PFSK-1 (cell line): Measurements from ENCODE around the gene KNOP1.

Experiments used
- POLR2AphosphoS5 ChIP-seq: IDR thresholded peaks from 2 replicates; pipeline ENCODE4 v1.6.1; 2012; ENCODE audit warnings: low read depth, mild to moderate bottlenecking, control low read depth, low read length, moderate library complexity
- REST ChIP-seq, 2 experiments: IDR thresholded peaks; 2 replicates each; pipeline versions ENCODE4 v1.6.1 to v1.8.0; 2011 to 2012; ENCODE audit warnings: low read depth in 2 of 2, low read length in 2 of 2, control low read depth in 1 of 2, inconsistent platforms in 1 of 2, mild to moderate bottlenecking in 1 of 2, moderate library complexity in 1 of 2; ENCODE audit not compliant: insufficient read depth in 1 of 2
- SIN3A ChIP-seq: IDR thresholded peaks from 2 replicates; pipeline ENCODE4 v1.6.1; 2012; ENCODE audit warnings: mild to moderate bottlenecking, low read length, moderate library complexity, borderline replicate concordance; ENCODE audit not compliant: insufficient read depth
- TAF1 ChIP-seq: IDR thresholded peaks from 2 replicates; pipeline ENCODE4 v1.6.1; 2012; ENCODE audit warnings: low read length, control low read depth, borderline replicate concordance; ENCODE audit not compliant: insufficient read depth

GRCh38 chr16:19754644-19755036 lies 36.6 kb upstream of the KNOP1 start:
- TF ChIP-seq POLR2AphosphoS5 (no peak), REST (IDR thresholded peaks at IDR 0.05; ENCODE audit: insufficient read depth in 1 of 2, low read depth in 2 of 2, low read length in 2 of 2) (no peak), TAF1 (no peak), SIN3A (no peak)
